HG03457 (cell line): ENCODE data around the gene KRTCAP2.
"Not testable (repeated sequence)": the region's sequence is repeated elsewhere in the genome, so short reads cannot be mapped to it uniquely, and the experiment has no call there.

Experiments used
- ATAC-seq: cut with Tn5 transposase; IDR thresholded peaks from one replicate; pipeline ENCODE4 v1.9.1; 2021; ENCODE audit warnings: moderate number of reproducible peaks; ENCODE audit not compliant: unreplicated experiment

Gene KRTCAP2

DNA sequence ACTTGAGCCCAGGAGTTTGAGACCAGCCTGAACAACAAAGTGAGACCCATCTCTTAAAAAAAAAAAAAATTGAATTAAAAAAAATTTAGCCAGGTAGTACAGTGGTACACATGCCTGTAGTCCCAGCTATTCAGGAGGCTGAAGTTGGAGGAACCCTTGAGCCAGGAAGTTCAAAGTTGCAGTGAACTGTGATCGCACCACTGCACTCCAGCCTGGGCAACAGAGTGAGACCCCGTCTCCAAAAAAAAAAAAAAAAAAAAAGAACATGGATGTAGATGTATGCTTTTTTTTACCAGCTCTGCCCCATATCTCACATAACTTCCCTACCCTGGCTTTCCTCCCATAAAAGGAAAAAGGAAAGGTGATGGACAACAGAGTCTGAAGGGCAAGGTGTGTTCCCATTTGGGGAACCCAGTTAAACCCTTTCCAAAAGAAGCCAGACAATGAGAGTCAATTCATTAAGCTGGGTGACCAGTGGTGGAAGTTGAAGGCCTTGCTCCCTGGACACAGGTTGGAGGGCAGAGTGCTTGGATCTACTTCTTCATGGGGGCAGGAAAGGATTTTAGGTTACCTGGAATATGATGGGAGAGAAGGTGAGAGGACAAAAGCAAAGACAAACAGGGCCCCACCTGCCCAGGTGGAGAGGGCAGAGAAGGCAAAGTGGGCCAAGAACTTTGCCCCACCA is 2.9 kb downstream of the KRTCAP2 start:
- ATAC-seq, result no peak

DNA sequence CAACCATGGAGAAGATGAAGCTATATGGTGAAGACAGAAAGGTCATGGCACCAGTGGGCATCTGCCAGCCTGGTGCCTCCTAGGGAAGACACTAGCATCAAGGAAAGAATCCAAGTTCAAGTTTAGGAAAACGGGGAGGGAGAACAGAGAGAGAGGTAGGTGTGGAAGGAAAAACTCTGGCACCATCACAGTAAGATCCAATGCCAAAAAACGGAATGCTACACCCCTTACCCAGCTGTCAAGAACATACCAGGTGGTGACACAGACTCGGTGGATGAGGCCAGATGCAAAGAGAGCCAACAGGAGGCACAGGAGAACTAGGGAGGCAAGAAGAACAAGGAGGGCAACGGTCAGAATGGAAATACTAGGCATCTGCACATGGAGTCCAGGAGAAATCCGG is 3.6 kb downstream of the KRTCAP2 start:
- no peak for ATAC-seq

DNA sequence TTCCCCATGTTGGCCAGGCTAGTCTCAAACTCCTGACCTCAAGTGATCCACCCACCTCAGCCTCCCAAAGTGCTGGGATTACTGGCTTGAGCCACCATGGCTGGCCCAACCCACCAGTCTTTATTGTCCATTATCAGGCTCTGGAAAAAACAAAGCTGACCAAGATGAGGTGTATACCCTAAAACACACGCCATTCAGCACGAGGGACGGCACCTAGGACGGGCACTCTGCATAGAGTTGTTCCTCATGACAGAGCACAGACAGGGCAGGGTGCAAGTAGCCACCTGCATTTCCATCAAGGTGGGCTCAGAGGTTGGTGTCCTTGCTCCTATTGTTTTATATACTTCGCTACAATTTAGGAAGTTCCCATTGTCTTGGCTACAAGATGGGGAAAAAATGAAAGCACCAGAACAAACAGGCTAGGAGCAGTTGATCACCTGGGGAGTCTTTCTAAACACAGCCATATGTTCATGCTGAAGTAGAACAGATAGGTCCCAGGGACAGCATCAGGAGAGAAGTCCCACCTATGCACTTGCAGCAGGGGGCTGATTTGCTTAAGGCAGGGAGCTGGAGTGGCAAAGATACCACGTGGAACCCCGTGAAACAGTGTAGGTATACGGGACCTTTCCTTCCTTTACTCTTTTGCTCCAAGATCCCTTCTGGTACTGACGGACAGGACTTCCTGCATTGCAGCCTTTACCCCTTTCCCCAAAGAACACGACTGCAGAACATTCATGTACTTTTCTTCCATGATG is 4.5 kb downstream of the KRTCAP2 start:
- no peak for ATAC-seq

DNA sequence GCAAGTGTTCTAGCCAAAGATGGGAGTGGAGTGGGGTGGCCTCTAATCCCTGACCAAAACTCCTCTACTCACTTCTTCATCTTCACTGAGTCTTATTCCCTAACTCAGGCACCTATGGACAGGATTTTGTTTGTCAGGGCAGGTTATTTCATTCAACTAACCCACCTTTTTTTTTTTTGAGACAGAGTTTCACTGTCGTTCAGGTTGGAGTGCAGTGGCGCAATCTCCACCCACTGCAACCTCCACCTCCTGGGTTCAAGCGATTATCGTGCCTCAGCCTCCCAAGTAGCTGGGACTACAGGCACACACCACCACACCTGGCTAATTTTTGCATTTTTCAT is 5.0 kb downstream of the KRTCAP2 start:
- not testable (repeated sequence) for ATAC-seq

DNA sequence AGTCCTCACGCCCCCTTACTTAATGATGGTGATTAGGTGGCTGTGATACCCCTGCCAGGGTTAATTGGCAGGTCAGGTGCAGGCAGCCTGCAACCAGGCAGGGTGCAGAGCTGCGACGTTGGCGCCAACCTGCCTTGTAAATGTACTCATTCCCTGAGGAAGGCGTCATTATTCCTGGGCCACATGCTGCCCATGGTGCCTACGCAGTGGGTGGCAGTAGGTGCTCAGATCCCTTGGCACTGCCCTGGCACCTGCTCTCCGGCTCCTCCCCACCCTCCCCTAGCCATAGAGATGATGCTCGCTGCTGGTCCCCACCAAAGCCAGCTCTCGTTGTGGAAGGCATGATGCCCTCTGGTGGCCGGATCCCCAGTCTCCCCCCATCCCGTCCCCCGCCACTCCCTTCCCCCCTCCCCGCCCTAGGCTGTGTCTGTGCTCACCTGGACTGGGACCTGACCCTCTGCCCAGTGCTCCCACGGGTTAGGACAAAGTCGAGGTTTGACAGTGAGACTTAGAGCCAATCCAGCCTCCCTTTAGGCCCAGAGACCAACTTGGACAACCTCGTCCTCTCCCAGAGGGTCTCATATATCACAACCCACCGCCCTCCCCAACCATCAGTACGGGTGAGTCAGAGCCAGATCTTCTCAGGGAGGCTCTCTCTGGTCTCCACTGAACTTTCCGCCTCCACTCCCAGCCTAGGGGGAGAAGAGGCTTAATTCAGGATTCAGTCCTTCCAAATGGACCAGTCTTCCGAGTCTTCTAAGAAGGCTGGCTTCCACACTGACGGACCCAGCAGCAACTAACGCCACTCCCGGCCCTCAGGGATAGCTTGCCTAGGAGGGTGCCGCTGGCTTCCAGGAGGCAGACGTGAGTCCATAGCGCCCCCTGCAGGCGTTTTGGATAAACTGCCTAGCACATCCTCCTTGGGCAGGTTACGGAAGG is 5.7 kb downstream of the KRTCAP2 start:
- no peak for ATAC-seq

DNA sequence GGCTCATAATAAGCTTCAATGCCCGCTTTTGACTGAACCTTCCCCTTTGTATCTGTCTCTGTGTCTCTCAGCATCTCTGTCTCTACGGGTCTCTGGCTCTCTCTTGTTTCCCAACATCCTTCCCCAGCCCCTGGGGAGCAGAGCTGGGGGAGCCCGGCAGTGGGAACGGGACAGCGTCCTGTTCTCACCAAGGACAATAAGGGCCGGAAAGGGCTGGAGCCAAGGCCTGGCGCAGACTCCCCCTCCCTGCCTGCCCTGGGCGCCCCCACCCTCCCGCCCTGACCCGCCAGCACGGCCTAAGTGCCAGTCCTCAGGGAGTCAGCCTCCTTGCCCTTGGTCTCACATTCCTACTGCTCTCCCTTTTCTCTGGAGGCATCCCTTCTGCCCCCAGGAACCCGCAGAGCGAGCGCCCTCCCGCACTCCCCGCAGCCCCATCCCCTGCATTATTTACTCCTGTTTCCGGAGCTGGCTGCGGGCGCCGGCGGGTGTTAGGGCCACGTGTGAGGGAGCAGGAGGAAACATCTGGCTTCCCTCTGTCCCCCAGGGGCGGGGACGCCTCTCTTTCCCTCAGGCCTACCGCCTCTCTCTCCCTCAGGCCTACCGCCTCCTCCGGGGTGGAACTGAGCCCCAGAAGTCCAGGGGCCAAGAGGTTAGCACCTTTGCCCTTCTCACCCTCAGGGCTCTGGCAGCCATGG is 6.5 kb downstream of the KRTCAP2 start:
- no peak for ATAC-seq

DNA sequence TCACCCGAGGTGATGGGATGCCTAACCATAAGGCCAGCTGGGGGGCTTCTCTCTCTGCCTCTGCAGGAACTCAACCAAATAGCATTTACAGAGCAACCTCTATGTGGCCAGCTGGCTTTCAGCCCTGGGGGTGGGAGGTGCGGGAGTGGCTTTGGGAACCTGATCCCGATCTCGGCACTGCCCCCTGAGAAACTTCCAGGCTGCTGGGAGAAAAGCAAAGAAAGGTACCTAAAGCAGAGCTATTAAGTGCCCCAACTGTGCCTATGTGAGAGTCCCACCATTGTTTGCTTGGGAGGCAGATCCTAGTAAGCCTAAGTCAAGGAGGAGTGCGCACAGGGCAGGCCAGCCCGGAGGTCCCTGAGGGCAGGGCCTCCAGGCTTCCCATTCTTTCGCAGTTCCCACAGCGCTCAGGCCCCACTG is 7.0 kb downstream of the KRTCAP2 start:
- ATAC-seq, result no peak

DNA sequence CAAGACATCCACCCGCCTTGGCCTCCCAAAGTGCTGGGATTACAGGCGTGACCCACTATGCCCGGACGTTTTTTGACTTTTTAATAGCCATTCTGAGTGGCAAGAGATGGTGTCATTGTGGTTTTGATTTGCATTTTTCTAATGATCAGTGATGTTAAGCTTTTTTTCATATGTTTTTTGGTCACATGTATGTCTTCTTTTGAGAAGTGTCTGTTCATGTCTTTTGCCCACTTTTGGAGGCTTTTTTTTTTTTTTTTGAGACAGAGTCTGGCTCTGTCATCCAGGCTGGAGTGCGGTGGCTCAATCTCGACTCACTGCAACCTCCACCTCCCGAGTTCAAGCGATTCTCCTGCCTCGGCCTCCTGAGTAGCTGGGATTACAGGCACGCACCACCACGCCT is 8.5 kb downstream of the KRTCAP2 start:
- ATAC-seq, result not testable (repeated sequence)

DNA sequence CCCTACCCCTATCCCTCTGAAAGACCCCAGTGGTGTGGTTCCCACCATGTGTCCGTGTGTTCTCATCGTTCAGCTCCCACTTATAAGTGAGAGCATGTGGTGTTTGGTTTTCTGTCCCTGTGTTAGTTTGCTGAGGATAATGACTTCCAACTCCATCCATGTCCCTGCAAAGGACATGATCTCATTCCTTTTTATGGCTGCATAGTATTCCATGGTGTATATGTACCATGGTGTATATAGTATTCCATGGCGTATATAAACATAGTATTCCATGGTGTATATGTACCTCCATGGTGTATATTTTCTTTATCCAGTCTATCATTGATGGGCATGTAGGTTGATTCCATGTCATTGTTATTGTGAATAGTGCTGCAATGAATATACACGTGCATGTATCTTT is 9.3 kb downstream of the KRTCAP2 start:
- ATAC-seq, result not testable (repeated sequence)

DNA sequence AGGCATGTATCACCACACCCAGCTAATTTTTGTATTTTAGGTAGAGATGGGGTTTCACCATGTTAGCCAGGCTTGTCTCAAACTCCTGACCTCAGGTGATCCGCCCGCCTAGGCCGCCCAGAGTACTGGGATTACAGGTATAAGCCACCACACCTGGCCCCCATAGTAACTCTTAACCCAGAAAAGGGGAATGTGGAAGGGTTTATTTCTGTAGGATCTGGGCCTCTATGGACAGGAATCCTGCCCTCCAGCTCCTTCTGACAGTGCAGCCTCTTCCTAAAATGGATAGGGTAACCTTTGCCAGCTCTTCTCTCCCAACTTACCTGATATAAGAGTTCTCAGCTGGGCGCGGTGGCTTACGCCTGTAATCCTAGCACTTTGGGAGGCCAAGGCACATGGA is 10.5 kb downstream of the KRTCAP2 start:
- not testable (repeated sequence) for ATAC-seq

DNA sequence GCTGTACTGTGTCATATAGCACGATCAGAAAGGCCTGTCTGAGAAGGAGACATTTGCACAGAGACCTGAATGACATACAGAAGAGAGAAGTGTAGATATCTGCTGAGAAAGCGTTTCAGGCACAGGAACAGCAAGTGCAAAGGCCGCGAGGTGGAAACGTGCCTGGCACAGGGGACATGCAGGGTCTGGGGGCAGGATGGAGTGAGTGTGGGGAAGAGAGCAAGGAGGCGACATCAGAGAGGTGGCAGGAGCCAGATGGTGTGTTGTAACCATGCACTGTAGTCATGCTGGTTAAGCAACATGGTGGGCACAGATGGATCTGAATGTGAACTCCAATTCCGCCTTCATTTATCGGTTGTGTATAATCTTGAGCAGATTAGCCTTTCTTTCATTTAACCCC is 13.0 kb downstream of the KRTCAP2 start:
- ATAC-seq, result no peak

DNA sequence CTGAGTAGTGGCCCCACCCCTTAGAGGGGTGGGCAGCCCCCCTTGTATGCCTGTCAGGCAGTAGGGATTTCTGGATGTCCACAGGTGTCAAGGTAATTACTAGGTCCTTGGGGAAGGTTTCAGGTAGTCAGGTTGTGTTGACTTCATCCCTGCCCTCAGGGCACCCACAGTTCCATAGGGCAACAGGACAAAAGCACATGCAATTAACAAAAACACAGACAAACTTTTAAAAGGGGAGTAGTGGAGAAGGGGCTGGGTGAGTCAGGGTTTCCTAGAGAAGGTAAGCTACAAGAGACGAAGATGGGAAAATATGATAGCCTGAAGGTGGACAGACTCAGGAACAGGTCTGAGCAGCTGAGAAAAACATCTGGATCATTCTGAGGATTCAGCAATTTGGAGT is 14.1 kb downstream of the KRTCAP2 start:
- ATAC-seq, result no peak

DNA sequence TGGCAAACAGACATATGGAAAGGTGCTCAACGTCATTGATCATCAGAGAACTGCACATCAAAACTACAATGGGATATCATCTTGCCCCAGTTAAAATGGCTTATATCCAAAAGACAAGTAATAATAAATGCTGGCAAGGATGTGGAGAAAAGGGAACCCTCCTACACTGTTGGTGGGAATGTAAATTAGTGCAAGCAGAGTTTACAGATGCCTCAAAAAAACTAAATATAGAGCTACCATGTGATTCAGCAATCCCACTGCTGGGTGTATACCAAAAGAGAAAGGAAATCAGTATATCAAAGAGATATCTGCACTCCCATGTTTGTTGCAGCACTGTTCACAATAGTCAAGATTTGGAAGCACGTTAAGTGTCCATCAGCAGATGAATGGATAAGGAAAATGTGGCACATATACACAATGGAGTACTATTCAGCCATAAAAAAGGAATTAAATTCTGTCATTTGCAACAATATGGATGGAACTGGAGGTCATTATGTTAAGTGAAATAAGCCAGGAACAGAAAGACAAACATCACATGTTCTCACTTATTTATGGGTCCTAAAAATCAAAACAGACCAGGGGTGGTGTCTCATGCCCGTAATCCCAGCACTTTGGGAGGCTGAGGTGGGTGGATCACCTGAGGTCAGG is 17.0 kb downstream of the KRTCAP2 start:
- ATAC-seq, result not testable (repeated sequence)

DNA sequence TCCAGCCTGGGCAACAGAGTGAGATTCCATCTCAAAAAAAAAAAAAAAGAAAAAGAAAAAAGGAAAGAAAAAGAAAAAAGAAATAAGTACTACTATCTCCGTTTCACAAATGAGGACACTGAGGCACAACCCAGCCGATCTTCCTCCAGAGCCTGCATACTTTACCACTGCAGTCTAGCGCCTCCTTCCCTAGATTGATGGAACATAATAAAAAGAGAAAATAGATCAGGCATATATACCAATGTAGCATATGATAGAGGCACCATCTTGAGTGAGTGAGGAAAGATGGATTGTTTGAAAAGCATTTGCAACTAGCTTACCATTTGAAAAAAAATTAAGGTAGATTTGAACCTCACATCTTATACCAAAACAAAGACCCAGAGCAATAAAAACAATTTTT is 27.6 kb downstream of the KRTCAP2 start:
- ATAC-seq, result no peak

DNA sequence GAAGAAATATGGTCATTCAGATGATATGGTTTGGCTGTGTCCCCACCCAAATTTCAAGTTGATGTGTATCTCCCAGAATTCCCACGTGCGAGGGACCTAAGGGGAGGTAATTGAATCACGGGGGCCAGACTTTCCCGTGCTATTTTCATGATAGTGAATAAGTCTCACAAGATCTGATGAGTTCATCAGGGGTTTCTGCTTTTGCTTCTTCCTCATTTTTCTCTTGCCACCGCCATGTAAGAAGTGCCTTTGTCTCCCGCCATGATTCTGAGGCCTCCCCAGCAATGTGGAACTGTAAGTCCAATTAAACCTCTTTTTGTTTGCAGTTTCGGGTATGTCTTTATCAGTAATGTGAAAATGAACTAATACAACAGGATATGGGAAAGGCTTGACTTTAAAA is 31.4 kb downstream of the KRTCAP2 start:
- no peak for ATAC-seq

DNA sequence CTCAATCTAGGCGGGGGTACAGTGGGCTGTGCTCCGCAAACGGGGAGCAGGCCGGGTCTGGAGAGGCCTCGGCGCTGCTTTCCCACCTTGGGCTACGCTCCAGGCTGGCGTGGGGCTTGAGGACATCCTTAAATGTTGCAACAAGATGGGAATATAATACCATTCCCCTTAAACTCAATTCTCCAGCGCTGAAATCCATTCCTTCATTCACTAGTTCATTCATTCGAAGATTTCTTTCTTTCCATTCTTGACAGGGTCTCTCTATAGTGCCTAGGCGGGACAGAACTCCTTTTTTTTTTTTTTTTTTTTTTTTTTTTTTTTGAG is 32.5 kb downstream of the KRTCAP2 start:
- no peak for ATAC-seq

DNA sequence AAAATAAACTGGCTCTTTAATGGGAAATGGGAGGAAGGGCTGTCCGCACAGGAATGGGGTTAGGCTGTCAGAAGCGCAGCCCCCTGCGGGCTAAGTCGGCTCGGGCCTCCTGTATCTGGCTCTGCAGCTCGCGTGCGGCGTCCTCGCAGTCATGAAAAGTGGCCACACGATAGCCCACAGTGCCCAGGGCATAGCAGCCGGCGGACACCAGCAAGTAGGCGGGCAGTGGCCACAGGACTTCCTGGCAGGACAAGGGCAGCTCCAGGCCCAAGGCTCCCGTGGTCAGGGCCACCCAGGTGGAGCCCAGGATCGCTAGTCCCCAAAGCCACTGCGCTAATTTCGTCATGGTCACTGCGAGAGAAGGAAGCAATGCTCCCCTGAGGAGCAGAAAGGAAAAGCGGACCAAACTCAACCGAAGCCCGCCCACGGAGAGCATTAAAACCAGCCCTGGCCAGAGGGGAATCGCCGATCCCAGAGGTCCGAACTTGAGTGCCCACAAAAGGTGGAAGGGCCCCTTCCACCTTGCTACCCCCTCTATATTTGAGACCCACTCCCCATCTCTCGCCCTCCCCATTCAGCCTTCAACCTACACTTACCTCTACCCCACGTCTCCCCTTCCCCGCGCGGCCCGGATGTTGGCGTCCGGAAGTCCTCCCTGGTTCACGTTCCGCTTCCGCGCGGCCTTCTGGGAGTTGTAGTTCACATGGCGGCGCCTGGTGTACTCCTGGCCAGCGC is 33.0 kb downstream of the KRTCAP2 start, which contains the start of gene DPM3:
Gene DPM3, minus strand, starts transcription at position 637 of the 735 bp plus-strand sequence. Its CDS starts 291 bp downstream, at position 346.
- no peak for ATAC-seq

DNA sequence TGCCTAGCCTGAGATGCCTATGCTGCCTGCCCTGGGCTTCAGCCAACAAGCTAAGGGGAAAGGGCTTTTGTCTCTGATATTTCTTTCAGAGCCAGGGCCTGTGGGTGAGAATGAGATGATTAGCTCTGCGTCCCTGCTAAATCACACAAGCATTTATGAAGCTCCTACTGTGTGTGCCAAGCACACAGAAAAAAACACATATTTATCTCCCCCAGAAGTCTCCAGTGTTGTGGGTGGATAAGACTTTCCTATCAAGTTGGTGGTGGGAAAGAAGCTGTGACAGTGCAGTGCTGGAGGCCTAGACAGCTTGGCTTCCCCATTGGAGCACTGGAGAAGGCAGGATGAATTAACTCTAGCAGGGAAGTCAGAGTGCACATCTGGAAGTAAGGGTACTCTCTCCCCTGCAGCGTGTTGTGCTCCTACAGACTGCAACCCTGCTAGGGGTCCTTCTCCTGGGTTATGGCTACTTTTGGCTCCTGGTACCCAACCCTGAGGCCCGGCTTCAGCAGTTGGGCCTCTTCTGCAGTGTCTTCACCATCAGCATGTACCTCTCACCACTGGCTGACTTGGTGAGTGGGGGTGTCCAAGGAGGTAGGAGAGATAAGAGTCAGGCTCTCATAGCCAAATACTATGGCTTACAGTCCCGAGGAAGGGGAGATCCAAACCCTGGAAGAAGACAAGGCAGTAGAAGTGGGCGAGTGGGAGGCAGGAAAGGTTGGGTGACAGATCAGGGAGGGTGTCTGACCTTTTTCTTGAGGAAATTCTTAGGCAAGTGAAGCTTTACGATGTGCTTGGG is 35.8 kb downstream of the KRTCAP2 start:
- ATAC-seq, result no peak

DNA sequence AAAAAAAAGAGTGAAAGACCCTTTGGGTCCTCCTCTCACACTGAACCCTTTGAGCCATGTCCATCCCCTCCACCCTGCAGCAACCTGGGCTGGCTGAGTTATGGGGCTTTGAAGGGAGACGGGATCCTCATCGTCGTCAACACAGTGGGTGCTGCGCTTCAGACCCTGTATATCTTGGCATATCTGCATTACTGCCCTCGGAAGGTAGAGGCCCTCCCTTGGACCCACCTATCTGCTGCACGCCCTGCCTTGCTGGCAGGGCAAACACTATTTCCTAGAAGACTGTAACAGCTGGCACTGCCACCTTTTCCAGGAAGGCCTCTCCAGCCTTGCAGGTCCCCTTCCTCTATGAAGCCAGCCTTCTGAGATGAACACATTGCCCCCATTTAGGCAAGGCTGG is 36.4 kb downstream of the KRTCAP2 start:
- ATAC-seq, result no peak
